SIG-M5 treated with dmso at 0.1 percent for 504 hours (cell line): ENCODE measurements around the gene EFHD2.
"Not testable (repeated sequence)": the region's sequence is repeated elsewhere in the genome, so short reads cannot be mapped to it uniquely, and the experiment has no call there.

Experiments used
- DNase-seq: peaks from one replicate; lab custom pipeline; 2025; ENCODE audit not compliant: unreplicated experiment; lab: John Stamatoyannopoulos, UW

Gene EFHD2

DNA sequence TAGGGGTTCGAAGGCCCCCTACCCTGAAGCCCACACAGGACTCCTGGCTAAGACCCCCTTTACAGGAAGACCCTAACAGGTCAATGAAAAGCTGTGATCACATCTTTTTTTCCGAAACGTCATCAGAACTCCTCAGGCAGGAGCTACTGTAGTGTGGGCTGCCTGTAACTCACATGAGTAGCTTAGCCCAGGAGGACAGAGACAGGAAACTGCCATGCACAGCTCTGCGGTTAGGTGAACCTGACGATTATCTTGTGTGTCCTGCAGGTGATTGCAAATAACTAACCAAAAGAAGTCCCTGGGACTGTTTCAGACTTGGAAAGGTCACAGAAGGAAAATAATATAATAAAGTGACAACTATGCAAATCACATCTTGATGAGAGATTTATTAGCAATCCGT, 62.0 kb downstream of the EFHD2 start:
- not testable (repeated sequence) for DNase-seq

DNA sequence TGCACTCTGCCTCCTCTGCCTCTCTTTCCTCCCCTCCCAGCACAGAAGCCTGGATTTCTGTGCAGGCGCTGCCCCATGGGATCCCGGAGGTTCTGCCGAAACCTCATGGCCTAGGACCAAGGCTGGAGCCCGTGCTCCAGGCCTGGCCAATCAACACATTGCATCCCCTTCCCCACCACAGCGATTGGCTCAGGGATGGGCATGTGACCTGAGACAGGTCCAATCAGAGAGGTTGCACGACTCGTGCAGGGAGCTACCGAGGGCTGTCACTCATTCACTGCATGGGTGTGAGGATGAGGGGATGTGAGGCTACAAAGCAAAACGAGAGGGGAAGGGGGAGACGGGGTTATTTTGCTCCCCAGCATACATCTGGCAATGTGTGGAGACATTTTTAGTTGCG, 62.9 kb downstream of the EFHD2 start:
- DNase-seq, result no peak

DNA sequence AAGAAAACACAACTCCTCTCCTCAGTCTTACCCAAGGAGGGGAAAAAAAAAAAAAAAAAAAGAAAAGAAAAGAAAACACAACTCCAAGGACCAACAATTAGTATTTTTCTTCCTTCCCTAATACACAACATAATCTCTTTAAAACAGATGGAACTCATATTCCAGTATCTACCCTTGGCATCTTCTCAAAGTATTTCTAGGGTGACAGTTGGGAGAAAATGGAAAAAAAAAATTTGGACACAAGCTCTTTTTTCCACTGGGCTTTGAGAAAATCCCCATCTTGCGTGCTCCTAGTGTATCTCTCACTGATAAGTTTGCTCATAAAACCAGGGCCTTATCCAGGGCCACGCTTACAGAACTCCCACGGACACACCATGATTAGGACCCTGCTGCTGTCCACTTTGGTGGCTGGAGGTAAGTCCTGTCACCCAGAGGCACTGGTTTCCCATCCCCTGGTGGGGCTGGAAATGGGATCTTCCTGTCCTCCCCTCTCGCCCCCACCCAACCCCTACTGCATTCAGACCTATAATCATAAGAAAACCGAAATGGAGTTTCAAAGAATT, 66.1 kb downstream of the EFHD2 start, which contains the start of gene CELA2B:
TSS of gene CELA2B (plus strand) at position 353 of the 563 bp plus-strand sequence. CDS start at position 375, 22 bp downstream.
- DNase-seq, result no peak

DNA sequence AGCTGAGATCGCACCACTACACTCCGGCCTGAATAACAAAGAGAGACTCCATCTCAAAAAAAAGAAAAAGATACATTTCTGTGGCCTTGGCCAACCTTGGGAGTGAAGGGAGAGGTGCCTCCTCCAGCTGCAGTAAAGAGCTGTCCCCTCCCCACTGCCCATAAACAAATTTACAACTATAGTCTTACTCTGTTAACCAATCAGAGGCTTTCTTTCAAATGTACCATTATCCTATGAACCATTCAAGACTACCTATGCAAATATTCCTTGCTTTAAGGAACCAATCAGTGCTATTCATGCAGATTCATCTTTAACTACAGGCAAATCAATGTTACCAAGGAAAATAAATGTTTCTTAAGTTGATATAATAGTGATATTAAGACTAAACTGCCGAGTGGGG, 67.2 kb downstream of the EFHD2 start:
- no peak for DNase-seq

DNA sequence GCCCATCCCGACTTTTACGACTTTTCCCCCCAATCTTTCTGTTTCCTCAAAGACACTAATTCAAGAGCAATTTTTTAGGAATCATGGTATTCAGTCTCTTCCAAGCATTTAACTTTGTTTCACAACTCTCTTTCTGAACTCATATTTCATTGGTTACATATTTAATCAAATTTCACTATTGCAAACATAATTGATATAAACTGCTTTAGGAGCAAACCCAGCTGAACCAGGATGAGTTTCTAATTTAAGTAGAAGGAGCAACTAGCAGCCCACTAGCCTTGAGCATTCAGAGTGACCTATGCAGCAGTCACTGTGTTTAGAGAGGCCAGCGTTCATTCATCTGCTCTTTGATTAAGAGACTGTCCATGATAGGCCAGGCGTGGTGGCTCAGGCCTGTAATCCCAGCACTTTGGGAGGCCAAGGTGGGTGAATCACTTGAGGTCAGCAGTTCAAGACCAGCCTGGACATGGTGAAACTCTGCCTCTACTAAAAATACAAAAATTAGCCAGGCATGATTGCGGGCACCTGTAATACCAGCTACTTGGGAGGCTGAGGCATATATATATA, 68.0 kb downstream of the EFHD2 start:
- no peak for DNase-seq
